H4 (cell line): ENCODE measurements around the gene KCNJ10. TPM values are rescaled to one million over a fixed set of nuclear protein-coding genes. Genes with fewer than 3 reads are reported as not detected.

Experiments used
- DNase-seq: peaks from one replicate; pipeline ENCODE4 v3.0.0-alpha.2; 2015; ENCODE audit warnings: low spot score
- total RNA-seq: library from RNA; depleted of rRNA; stranded (reverse); fragments of >200 nt; shearing (Covaris generic); gene quantifications from 2 replicates; pipeline ENCODE4 v1.2.3, GENCODE V29; 2014

The KCNJ10 gene
- total RNA-seq, 1 experiment from 2014 or later: not detected

DNA sequence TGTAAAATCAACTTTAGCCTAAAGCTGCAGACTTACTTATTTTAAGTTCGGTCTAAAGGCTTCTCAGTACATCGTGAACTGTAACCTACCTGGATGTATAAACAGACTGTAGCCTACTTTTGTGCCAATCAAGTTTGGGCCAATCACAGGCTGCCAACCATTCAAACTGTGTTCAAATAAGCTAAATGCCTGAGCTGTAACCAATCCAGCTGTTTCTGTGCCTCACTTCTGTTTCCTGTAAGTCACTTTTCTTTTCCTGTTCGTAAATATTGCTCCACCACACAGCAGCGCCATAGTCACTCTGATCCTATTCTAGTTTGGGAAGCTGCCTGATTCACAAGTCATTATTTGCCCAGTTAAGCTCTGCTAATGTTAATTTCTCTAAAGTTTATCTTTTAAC, 78.4 kb downstream of the KCNJ10 start:
- peak; percentile 85 for DNase-seq

DNA sequence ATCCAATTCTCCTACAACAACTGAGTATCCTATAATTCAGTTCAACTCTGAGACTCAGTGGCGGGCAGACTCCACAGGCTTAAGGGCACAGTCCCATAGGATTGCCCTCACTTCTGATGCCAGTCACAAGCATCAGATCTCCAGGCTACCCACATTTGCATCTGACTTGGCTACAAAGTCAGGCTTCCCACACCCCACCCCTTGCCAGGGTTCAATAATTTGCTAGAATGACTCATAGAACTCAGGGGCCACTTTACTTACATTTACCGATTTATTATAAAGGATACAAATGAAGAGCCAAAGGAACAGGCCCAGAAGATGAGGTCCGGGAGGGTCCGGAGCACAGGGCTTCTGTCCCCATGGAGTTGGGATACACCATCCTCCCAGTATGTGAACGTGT, 80.0 kb downstream of the KCNJ10 start:
- DNase-seq: no peak

DNA sequence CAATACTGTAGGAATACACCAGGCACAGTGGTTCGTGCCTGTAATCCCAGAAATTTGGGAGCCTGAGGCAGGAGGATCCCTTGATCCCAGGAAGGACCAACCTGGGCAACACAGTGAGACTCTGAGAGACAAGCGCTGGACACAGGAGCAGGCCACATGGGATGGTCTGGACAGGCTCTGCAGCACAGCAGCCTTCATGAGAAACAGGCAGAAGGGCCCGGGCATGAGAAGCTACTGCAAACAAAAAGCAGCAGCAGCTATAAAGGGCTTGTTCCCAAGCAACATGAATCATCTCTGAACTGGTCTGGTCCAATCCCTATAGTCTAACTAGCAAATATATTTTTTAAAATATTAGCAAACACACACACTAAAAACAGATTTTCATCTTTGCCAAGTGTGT, 80.4 kb downstream of the KCNJ10 start:
- no peak for DNase-seq

- no peak for DNase-seq
These were observed 82.0 kb downstream of the KCNJ10 start for GRCh38 chr1:159988006-159988405.

DNA sequence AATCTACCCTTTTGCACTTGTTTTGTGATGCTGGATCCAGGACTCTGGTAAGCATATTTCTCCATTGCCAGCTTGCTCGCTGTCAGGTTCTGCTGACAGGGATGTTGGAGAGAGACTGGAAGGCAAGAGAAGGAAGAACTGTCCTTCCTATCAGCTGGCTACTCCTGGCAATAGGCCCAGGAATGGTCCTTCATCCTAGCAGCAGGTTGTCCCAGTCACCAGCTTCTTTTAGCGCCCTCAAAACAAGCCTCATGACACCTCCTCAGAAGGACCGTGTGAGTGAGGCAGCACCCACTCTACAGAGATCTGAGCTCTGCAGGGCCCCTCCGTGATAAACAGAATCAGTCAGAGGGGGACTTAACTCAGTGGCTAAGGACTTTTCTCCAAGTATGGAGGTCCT, 82.8 kb downstream of the KCNJ10 start:
- DNase-seq: no peak

- no peak for DNase-seq
These were observed 83.4 kb downstream of the KCNJ10 start for GRCh38 chr1:159986531-159986930.

DNA sequence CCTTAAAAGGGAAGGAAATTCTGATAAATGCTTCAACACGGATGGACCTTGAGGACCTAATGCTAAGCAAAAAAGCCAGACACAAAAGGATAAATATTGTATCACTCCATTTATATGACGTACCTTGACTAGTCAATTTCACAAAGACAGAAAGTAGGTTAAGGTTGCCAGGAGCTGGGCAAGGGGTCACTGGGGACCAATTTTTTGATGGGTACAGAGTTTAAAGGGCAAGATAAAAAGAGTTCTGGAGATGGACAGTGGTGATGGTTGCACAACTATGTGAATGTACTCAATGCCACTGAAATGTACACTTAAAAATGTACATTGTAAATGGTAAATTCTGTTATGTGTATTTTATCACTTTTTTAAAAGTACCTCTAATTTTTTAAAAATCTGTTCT, 83.9 kb downstream of the KCNJ10 start:
- no peak for DNase-seq

DNA sequence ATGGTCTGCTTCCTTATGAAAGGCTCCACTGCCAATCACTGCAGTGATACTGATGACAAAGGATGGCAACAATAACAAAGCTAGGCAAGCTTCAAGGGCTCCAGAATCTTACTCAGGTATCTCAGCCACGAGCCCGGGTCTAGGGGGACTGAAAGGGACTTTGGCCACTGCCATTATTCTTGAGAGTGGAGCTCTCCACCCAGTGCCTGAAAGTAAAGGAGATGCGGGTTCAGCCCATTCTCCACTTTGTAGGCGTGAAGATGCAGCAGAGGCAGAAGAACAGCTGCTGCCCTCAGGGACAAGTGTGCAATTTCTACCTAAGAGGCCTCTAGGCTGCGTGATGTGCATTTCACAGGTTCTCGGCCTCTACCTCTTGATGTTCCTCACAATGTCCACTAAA, 84.5 kb downstream of the KCNJ10 start:
- no peak for DNase-seq

- DNase-seq: no peak
These were observed 86.3 kb downstream of the KCNJ10 start for GRCh38 chr1:159983681-159984080.

GRCh38 chr1:159982280-159982679, 87.7 kb downstream of the KCNJ10 start:
- no peak for DNase-seq

GRCh38 chr1:159981351-159982055, 88.5 kb downstream of the KCNJ10 start:
- no peak for DNase-seq

DNA sequence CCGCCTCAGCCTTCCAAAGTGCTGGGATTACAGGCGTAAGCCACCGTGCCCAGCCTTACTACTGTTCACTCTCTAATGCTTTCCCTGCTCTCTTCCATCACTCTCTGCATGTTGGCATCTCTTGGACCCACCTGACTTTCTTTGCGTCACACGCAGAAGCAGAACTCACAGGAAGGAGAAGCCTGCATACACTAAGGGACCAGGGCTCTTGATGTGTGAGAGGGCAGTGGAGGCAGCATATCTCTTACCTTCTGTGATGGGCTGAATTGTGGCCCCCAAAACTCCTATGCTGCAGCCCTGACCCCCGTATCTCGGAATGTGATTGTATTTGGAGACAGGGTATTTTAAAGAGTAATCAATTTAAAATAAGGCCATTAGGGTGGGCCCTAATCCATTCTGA, 89.2 kb downstream of the KCNJ10 start:
- no peak for DNase-seq

DNA sequence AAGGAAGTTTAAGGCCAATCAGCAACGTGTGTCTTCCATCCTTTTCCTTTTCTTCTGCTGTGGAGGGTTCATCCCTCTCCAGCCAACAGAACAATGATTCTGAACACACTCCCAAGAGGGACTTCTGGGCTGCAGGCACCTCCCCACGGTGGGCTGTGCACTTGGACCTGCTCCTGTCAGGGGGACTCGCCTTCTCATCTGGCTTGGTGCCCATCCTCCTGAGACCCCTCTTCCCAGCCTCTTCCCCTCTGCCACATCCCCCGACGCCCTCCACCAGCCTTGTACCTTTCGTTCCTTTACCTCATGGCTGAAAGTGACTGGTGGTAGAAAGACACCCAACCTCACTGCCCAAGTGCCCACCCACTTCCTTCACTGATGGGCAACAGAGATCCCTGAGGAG, 89.9 kb downstream of the KCNJ10 start:
- DNase-seq: no peak

DNA sequence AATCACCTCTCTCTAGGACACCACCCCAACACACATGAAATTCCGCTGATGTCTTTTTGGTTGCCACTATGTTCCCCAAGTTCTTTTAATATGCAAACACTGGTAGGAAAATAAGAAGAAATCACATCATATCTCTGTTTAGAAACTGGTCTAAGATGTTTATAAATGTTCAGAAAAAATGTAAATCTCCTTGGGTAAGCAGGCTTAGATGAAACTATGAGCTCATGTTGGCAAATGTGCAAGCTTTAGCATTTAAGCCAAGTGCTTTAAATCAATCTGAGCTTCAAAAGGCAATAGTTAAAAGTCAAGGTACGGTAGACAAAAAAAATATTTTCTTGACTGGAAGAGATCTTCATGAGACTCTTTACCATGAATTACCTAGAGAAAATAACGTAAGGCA, 90.7 kb downstream of the KCNJ10 start:
- no peak for DNase-seq

DNA sequence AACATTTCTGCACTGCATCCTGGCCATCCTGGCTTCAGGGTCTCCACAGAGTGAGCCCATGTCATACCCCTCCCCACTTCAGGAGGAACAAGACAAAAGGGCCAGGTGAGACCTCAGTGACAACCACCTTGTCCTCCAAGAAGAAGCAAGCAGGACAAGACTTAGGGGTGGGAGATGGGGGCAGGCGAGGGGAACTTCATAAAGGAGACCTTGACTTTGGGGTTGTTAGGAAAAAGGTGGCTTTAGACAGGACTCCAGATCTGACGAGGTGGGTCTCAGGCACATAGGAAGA, 91.9 kb downstream of the KCNJ10 start:
- DNase-seq: no peak

- no peak for DNase-seq
These were observed 92.4 kb downstream of the KCNJ10 start for GRCh38 chr1:159977364-159978106.

- no peak for DNase-seq
These were observed 95.5 kb downstream of the KCNJ10 start for GRCh38 chr1:159974350-159974965.

DNA sequence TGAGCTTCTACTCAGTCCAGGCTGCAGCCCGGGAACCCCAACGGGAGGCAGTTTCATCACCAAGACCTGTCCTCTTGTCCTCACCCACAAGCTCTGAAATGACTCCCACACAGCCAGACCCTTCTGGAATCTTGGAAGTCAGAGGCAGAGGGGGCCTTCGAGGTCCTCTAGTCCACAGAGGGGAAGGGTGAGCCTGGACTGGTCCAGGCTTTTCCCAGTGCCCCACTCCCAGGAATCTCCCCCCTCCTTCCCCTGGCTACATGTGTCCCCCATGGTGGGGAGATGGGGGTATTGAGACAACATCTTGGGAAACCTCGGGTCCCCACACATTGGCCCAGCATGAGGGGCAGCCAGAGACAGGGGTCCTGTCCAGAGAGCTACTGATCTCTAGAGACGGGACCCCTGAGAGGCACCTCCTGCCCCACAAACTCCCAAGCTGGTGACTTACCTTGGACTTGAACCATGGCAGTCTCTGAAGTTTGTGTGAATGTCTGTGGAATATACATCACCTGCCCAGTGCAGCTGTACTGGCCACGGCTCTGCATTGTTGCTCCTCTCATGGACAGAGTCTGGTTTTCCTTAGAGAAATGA, 96.5 kb downstream of the KCNJ10 start:
- DNase-seq: no peak

- DNase-seq: no peak
These were observed 97.3 kb downstream of the KCNJ10 start for GRCh38 chr1:159972443-159973205.

DNA sequence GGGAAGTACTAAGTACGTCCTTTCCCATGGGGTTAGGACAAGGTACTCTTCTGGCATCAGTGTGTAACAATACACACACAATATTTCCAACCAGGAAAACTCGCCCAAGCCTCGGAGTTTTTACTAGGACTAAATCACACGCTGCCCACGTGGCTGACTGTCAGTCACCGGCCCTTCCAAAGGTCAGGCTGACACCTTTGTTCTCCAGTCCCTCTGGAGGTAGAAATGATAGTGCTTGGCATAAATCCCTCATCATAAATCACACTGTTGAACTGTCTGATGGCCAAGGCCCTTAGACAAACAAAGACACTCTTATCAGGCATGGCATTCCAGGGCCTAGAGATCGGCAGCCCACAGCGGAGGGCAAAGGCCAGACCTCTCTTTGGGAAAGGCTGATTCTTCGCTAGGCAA, 99.0 kb downstream of the KCNJ10 start:
- DNase-seq: no peak

GRCh38 chr1:159968901-159969300, 101.1 kb downstream of the KCNJ10 start:
- DNase-seq: no peak

DNA sequence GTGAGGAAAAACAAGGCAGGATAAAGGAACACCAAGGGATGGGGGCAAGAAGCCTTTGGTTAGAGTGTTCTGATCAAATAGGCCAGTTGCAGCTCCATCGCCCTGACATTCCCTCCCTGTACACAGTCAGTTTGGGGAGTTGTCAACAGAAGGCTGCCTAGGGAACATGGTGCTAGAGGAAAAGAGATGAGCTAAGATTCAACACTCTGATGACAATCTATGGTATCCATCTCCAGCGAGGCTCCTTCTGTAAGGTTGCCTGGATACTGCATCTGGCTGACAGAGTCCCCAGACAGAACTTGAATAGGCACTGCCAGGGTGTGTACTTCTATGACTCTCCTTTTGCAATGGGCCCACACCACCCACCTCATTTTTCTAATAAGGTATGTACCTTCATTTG, 104.7 kb downstream of the KCNJ10 start:
- no peak for DNase-seq
